Testis (tissue), 3 donors: ENCODE measurements around the gene KLRK1. TPM values are rescaled to one million over a fixed set of nuclear protein-coding genes. Genes with fewer than 3 reads are reported as not detected.
"Not testable (repeated sequence)": the region's sequence is repeated elsewhere in the genome, so short reads cannot be mapped to it uniquely, and the experiment has no call there.

ENCODE experiments used
- DNase-seq: peaks from one replicate; pipeline ENCODE4 v3.0.0-alpha.2; 2019
- H3K27ac ChIP-seq, 2 donors: fragments of 200-600 bp; sonication (generic); one replicate each; pipeline ENCODE4 v1.5.1; 2019
- H3K27me3 ChIP-seq: fragments of 200-600 bp; sonication (generic); one replicate; pipeline ENCODE4 v1.5.1; 2019
- H3K36me3 ChIP-seq: fragments of 200-600 bp; sonication (generic); one replicate; pipeline ENCODE4 v1.5.1; 2017; ENCODE audit warnings: low read depth; ENCODE audit errors: missing control alignments
- H3K4me1 ChIP-seq: fragments of 200-600 bp; sonication (generic); one replicate; pipeline ENCODE4 v1.5.1; 2019
- H3K4me3 ChIP-seq, 2 donors: fragments of 200-600 bp; sonication (generic); one replicate each; pipeline ENCODE4 v1.5.1; 2017 to 2019
- H3K9me3 ChIP-seq: fragments of 200-600 bp; sonication (generic); one replicate; pipeline ENCODE4 v1.5.1; 2017
- CTCF ChIP-seq, 3 experiments: fragments of 450-650 bp in 2 of 3; fragments of 200-600 bp in 1 of 3; sonication (generic) in 1 of 3; IDR thresholded peaks; one replicate each; pipeline ENCODE4 v1.5.1; 2016 to 2019; ENCODE audit warnings: antibody characterized with exemption in 3 of 3, mild to moderate bottlenecking in 2 of 3, moderate library complexity in 1 of 3
- POLR2A ChIP-seq: fragments of 450-650 bp; IDR thresholded peaks from one replicate; pipeline ENCODE4 v1.6.1; 2017; ENCODE audit warnings: antibody characterized with exemption, mild to moderate bottlenecking, moderate library complexity
- WGBS, 2 donors: methylation state at CpG; one replicate each; pipeline ENCODE4 v1.1.5; 2018; 5-methylcytosine and 5-hydroxymethylcytosine counted together
- intact Hi-C: fragments of 100-400 bp; cut with DNase I; formaldehyde crosslinking; loops from one replicate; pipeline ENCODE4 v1.15.1; 2023; ENCODE audit warnings: low total_unique reads
- polyA plus RNA-seq: library from polyadenylated mRNA; stranded (reverse); fragments of 350-450 nt; fragmentation: Illumina TruSeq; extraction: RNeasy Lipid Tissue Mini Kit (QIAGEN cat#74804); gene quantifications from one replicate; pipeline ENCODE4 v1.2.3, GENCODE V29; 2014; ENCODE audit warnings: low read depth, low replicate concordance; ENCODE audit not compliant: insufficient read depth
- total RNA-seq, 2 donors: library from RNA; depleted of rRNA; stranded (reverse); fragments of >200 nt; gene quantifications; one replicate each; pipeline ENCODE4 v1.2.3, GENCODE V29; 2016

KLRK1 gene
- total and polyA plus RNA-seq, 3 donors from 2014 or later = 1.3 to 5.4 (median 2.8) TPM

GRCh38 chr12:10393291-10393690 is 3.5 kb upstream of the KLRK1 start:
- 60 to 62% methylated on average over 3 of the region's 3 CpGs for WGBS, 2 donors

GRCh38 chr12:10392394-10392930 is 2.6 kb upstream of the KLRK1 start:
- no peak overlapping the region for H3K27ac ChIP-seq
- H3K27me3 ChIP-seq = no peaks in the 10 kb centered on the region
- H3K9me3 ChIP-seq = no peaks in the 10 kb centered on the region
- TF ChIP-seq CTCF (IDR thresholded peaks at IDR 0.05) (no peak), POLR2A (no peak)
- WGBS, 2 donors = 69 to 76% methylated on average over 7 of the region's 7 CpGs
- intact Hi-C loops = no loop called here
- H3K4me3 ChIP-seq = no peak overlapping the region
- DNase-seq = no peak
- H3K4me1 ChIP-seq = no peaks in the 10 kb centered on the region
- no peaks in the 10 kb centered on the region for H3K36me3 ChIP-seq

More at GRCh38 chr12:10393291-10393690, 3.5 kb upstream of the KLRK1 start:
- Histone ChIP-seq H3K27me3 (no peaks in the 10 kb centered on the region), H3K4me3 (no peak overlapping the region), H3K36me3 (no peaks in the 10 kb centered on the region), H3K4me1 (no peaks in the 10 kb centered on the region), H3K9me3 (no peaks in the 10 kb centered on the region), H3K27ac (no peak overlapping the region)
- DNase-seq = no peak
- TF ChIP-seq POLR2A = no peak
- TF ChIP-seq CTCF (IDR thresholded peaks at IDR 0.05) = no peak
- intact Hi-C loops = no loop called here

GRCh38 chr12:10390991-10391390 is 1.1 kb upstream of the KLRK1 start:
- H3K36me3 ChIP-seq, H3K4me3 ChIP-seq, H3K9me3 ChIP-seq, intact Hi-C loops, H3K4me1 ChIP-seq, H3K27ac ChIP-seq, H3K27me3 ChIP-seq, DNase-seq: not testable (repeated sequence)
- 92 to 96% methylated on average over 7 of the region's 7 CpGs for WGBS, 2 donors

- Histone ChIP-seq H3K36me3 (no peaks in the 10 kb centered on the region), H3K27me3 (no peaks in the 10 kb centered on the region), H3K4me1 (no peaks in the 10 kb centered on the region), H3K9me3 (no peaks in the 10 kb centered on the region), H3K4me3 (no peak overlapping the region), H3K27ac (no peak overlapping the region)
- TF ChIP-seq POLR2A (no peak), CTCF (IDR thresholded peaks at IDR 0.05) (no peak)
- DNase-seq = no peak
- 84 to 85% methylated on average over 9 of the region's 9 CpGs for WGBS, 2 donors
- intact Hi-C loops = no loop called here
Observed at GRCh38 chr12:10388624-10389413, 1.0 kb downstream of the KLRK1 start.

GRCh38 chr12:10387498-10387897 is 2.3 kb downstream of the KLRK1 start:
- WGBS, 2 donors = 95 to 97% methylated on average over 6 of the region's 6 CpGs
- intact Hi-C loops = not testable (repeated sequence)

GRCh38 chr12:10386857-10387256 is 3.0 kb downstream of the KLRK1 start:
- H3K27ac ChIP-seq = no peak overlapping the region
- no peak for DNase-seq
- intact Hi-C loops = no loop called here
- no peaks in the 10 kb centered on the region for H3K9me3 ChIP-seq
- H3K27me3 ChIP-seq = no peaks in the 10 kb centered on the region
- no peaks in the 10 kb centered on the region for H3K36me3 ChIP-seq
- TF ChIP-seq POLR2A (no peak), CTCF (IDR thresholded peaks at IDR 0.05) (no peak)
- no peak overlapping the region for H3K4me3 ChIP-seq
- 42 to 69% methylated on average over 1 of the region's 1 CpG for WGBS, 2 donors
- no peaks in the 10 kb centered on the region for H3K4me1 ChIP-seq

More at GRCh38 chr12:10387498-10387897, 2.3 kb downstream of the KLRK1 start:
- not testable (repeated sequence) for DNase-seq, H3K27ac ChIP-seq, H3K4me3 ChIP-seq, H3K4me1 ChIP-seq, H3K36me3 ChIP-seq, H3K9me3 ChIP-seq, H3K27me3 ChIP-seq
